H9 (cell line): ENCODE measurements around the gene TMEM123. TPM values are rescaled to one million over a fixed set of nuclear protein-coding genes. Genes with fewer than 3 reads are reported as not detected.

Source experiments
- DNase-seq: peaks from one replicate; pipeline ENCODE4 v3.0.0-alpha.2; 2017
- H2AFZ ChIP-seq: one replicate; pipeline ENCODE4 v1.6.1; 2013; ENCODE audit warnings: mild to moderate bottlenecking, low read length, control low read depth, moderate library complexity
- H2AK5ac ChIP-seq: 2 replicates; pipeline ENCODE4 v1.6.1; 2013; ENCODE audit warnings: low read length, control low read depth, mixed read lengths; ENCODE audit not compliant: insufficient read length
- H2BK120ac ChIP-seq: one replicate; pipeline ENCODE4 v1.6.1; 2013; ENCODE audit warnings: low read depth, mild to moderate bottlenecking, low read length, control low read depth, inconsistent platforms; ENCODE audit not compliant: poor library complexity, severe bottlenecking
- H2BK12ac ChIP-seq: 2 replicates; pipeline ENCODE4 v1.6.1; 2013; ENCODE audit warnings: low read length, control low read depth, mixed read lengths, low read depth; ENCODE audit not compliant: insufficient read length
- H2BK15ac ChIP-seq: 2 replicates; pipeline ENCODE4 v1.6.1; 2013; ENCODE audit warnings: low read depth, low read length, control low read depth
- H2BK20ac ChIP-seq: one replicate; pipeline ENCODE4 v1.6.1; 2013; ENCODE audit warnings: low read depth, mild to moderate bottlenecking, low read length, control low read depth, inconsistent platforms; ENCODE audit not compliant: poor library complexity, severe bottlenecking
- H2BK5ac ChIP-seq: 2 replicates; pipeline ENCODE4 v1.6.1; 2013; ENCODE audit warnings: low read length, control low read depth, mixed read lengths; ENCODE audit not compliant: insufficient read length
- H3K14ac ChIP-seq: 2 replicates; pipeline ENCODE4 v1.6.1; 2013; ENCODE audit warnings: low read length, control low read depth; ENCODE audit not compliant: insufficient read depth
- H3K18ac ChIP-seq: 2 replicates; pipeline ENCODE4 v1.6.1; 2013; ENCODE audit warnings: low read depth, mild to moderate bottlenecking, mixed read lengths, low read length, control low read depth; ENCODE audit not compliant: insufficient read length
- H3K23ac ChIP-seq: 2 replicates; pipeline ENCODE4 v1.6.1; 2013; ENCODE audit warnings: low read length, control low read depth, mixed read lengths, low read depth; ENCODE audit not compliant: insufficient read length
- H3K23me2 ChIP-seq: 2 replicates; pipeline ENCODE4 v1.6.1; 2013; ENCODE audit warnings: low read depth, mild to moderate bottlenecking, mixed read lengths, low read length, control low read depth; ENCODE audit not compliant: insufficient read length, poor library complexity, severe bottlenecking
- H3K27ac ChIP-seq: 2 replicates; pipeline ENCODE4 v1.5.1; 2013; ENCODE audit warnings: low read length, control low read depth, mixed read lengths, low read depth; ENCODE audit not compliant: insufficient read length
- H3K27me3 ChIP-seq: 2 replicates; pipeline ENCODE4 v1.6.1; 2013; ENCODE audit warnings: low read length, control low read depth, inconsistent platforms; ENCODE audit not compliant: insufficient read depth
- H3K4ac ChIP-seq: 2 replicates; pipeline ENCODE4 v1.6.1; 2013; ENCODE audit warnings: low read depth, mild to moderate bottlenecking, control low read depth, inconsistent platforms, low read length, moderate library complexity
- H3K4me1 ChIP-seq: 2 replicates; pipeline ENCODE4 v1.6.1; 2013; ENCODE audit warnings: low read length, control low read depth, inconsistent platforms; ENCODE audit not compliant: insufficient read depth
- H3K4me2 ChIP-seq: 2 replicates; pipeline ENCODE4 v1.6.1; 2013; ENCODE audit warnings: low read length, control low read depth, mixed read lengths; ENCODE audit not compliant: insufficient read length, insufficient read depth
- H3K56ac ChIP-seq: 2 replicates; pipeline ENCODE4 v1.6.1; 2013; ENCODE audit warnings: low read depth, mild to moderate bottlenecking, mixed read lengths, low read length, control low read depth; ENCODE audit not compliant: insufficient read length
- H3K79me1 ChIP-seq: 2 replicates; pipeline ENCODE4 v1.6.1; 2013; ENCODE audit warnings: low read depth, mild to moderate bottlenecking, moderate library complexity, low read length, control low read depth, inconsistent platforms; ENCODE audit not compliant: insufficient read depth, poor library complexity, severe bottlenecking
- H3K79me2 ChIP-seq: 2 replicates; pipeline ENCODE4 v1.6.1; 2013; ENCODE audit warnings: low read length, control low read depth, inconsistent platforms; ENCODE audit not compliant: insufficient read depth
- H3K9ac ChIP-seq: 2 replicates; pipeline ENCODE4 v1.6.1; 2013; ENCODE audit warnings: low read length, control low read depth, mixed read lengths; ENCODE audit not compliant: insufficient read length; ENCODE audit errors: extremely low read depth
- H3K9me3 ChIP-seq: one replicate; pipeline ENCODE4 v1.6.1; 2013; ENCODE audit warnings: low read depth, low read length, inconsistent platforms; ENCODE audit not compliant: control insufficient read depth
- H3T11ph ChIP-seq: one replicate; pipeline ENCODE4 v1.6.1; 2013; ENCODE audit warnings: mild to moderate bottlenecking, low read length, control low read depth, inconsistent platforms
- H4K20me1 ChIP-seq: one replicate; pipeline ENCODE4 v1.6.1; 2013; ENCODE audit not compliant: control insufficient read depth, insufficient read length, insufficient read depth
- H4K5ac ChIP-seq: 2 replicates; pipeline ENCODE4 v1.6.1; 2013; ENCODE audit warnings: low read depth, mild to moderate bottlenecking, mixed read lengths, low read length, control low read depth; ENCODE audit not compliant: insufficient read length
- H4K8ac ChIP-seq: replicated peaks from 2 replicates; pipeline ENCODE4 v1.6.1; 2013; ENCODE audit warnings: low read length, control low read depth, mixed read lengths, low read depth; ENCODE audit not compliant: insufficient read length
- H4K91ac ChIP-seq: 2 replicates; pipeline ENCODE4 v1.6.1; 2013; ENCODE audit warnings: low read depth, mild to moderate bottlenecking, moderate library complexity, mixed read lengths, low read length, control low read depth; ENCODE audit not compliant: insufficient read length
- H3K27ac Mint-ChIP-seq, 3 experiments: 2 replicates in 2 of 3; 3 replicates in 1 of 3; pipeline ENCODE4 v1.8.0; 2020 to 2021; ENCODE audit warnings: mixed read lengths in 3 of 3, mild to moderate bottlenecking in 1 of 3, moderate library complexity in 1 of 3
- H3K27me3 Mint-ChIP-seq: 2 replicates; pipeline ENCODE4 v1.8.0; 2021; ENCODE audit warnings: low read depth, mild to moderate bottlenecking, moderate library complexity, mixed read lengths
- H3K36me3 Mint-ChIP-seq, 3 experiments: 2 replicates in 2 of 3; 3 replicates in 1 of 3; pipeline ENCODE4 v1.8.0; 2020 to 2021; ENCODE audit warnings: low read depth in 3 of 3, mixed read lengths in 3 of 3; ENCODE audit not compliant: insufficient read depth in 1 of 3
- H3K4me1 Mint-ChIP-seq, 2 experiments: 2 replicates each; pipeline ENCODE4 v1.8.0; 2020; ENCODE audit warnings: mixed read lengths in 2 of 2
- H3K4me3 Mint-ChIP-seq, 2 experiments: 2 replicates in 1 of 2; 3 replicates in 1 of 2; pipeline ENCODE4 v1.8.0; 2020 to 2021; ENCODE audit warnings: mild to moderate bottlenecking in 2 of 2, mixed read lengths in 2 of 2, moderate library complexity in 1 of 2
- H3K9me3 Mint-ChIP-seq, 2 experiments: 2 replicates in 1 of 2; 3 replicates in 1 of 2; pipeline ENCODE4 v1.8.0; 2020; ENCODE audit warnings: mild to moderate bottlenecking in 2 of 2, mixed read lengths in 2 of 2, moderate library complexity in 1 of 2
- WGBS: extraction: QIAGEN DNeasy Blood & Tissue Kit; methylation state at CpG from one replicate; pipeline ENCODE4 v1.1.7; 2013; ENCODE audit warnings: missing lambda C conversion rate, low lambda C conversion rate, mixed read lengths; ENCODE audit not compliant: insufficient read length; ENCODE audit errors: extremely low coverage; 5-methylcytosine and 5-hydroxymethylcytosine counted together
- total RNA-seq: library from RNA; stranded (reverse); gene quantifications from 2 replicates; pipeline ENCODE4 v1.2.1, GENCODE V29; 2021
- TF ChIP-seq, protein P1 (sequence below): fragments of 200-600 bp; sonication (generic); conservative IDR thresholded peaks from 3 replicates; pipeline ENCODE4 v1.8.0; 2021; ENCODE audit warnings: antibody characterized with exemption, mild to moderate bottlenecking

The TMEM123 gene
- total RNA-seq, 1 experiment from 2014 or later: 76.7 TPM

DNA sequence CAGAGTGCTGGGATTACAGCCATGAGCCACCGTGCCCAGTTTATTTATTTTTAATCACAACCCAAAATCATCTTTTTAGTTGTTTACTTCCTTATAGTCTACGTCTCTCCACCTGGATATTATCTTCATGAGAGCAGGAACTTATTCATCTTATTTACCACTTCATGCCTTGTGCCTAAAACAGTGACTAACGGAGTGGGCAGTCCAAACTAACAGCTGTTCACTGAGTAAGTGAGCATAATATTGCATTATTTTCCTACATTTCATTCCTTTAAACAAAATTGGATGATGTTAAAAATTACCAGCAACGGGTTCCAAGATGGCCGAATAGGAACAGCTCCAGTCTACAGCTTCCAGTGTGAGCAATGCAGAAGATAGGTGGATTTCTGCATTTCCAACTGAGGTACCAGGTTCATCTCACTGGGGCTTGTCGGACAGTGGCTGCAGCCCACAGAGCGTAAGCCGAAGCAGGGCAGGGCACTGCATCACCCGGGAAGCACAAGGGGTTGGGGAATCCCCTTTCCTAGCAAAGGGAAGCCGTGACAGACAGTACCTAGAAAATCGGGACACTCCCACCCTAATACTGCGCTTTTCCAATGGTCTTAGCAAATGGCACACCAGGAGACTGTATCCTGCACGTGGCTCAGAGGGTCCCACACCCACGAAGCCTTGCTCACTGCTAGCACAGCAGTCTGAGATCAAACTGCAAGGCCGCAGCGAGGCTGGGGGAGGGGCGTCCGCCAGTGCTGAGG is 14.1 kb downstream of the TMEM123 start:
- Histone ChIP-seq H4K8ac (no peak overlapping the region), H3K23ac (no peak overlapping the region), H2BK20ac (no peak overlapping the region), H3K9me3 (no peaks in the 10 kb centered on the region), H4K91ac (no peak overlapping the region), H3T11ph (no peak overlapping the region), H3K4ac (no peak overlapping the region), H2AK5ac (no peak overlapping the region), H3K23me2 (no peaks in the 10 kb centered on the region), H3K27me3 (no peaks in the 10 kb centered on the region), H2BK15ac (no peak overlapping the region), H3K14ac (no peak overlapping the region), H2BK120ac (no peak overlapping the region), H3K4me2 (no peak overlapping the region), H3K4me1 (no peaks in the 10 kb centered on the region; the same call in 1 of the 2 replicates), H2BK12ac (no peak overlapping the region), H3K9ac (no peak overlapping the region), H4K20me1 (no peaks in the 10 kb centered on the region), H3K56ac (no peak overlapping the region), H3K79me2 (no peaks in the 10 kb centered on the region), H2BK5ac (no peak overlapping the region), H3K79me1 (no peaks in the 10 kb centered on the region), H4K5ac (no peak overlapping the region), H3K18ac (no peak overlapping the region), H2AFZ (no peak overlapping the region), H3K27ac (no peak overlapping the region)
- Mint-ChIP-seq H3K9me3 (peaks cover 22 to 29% of the 10 kb centered on the region in 2 experiments), H3K36me3 (peaks cover 23 to 60% (median 50%) of the 10 kb centered on the region in 3 experiments), H3K4me1 (peaks cover 19 to 39% of the 10 kb centered on the region in 2 experiments), H3K27ac (peak overlapping the region in 1 of 3 experiments; percentile 44; a peak in 1 of 7 replicates), H3K4me3 (no peak overlapping the region), H3K27me3 (no peaks in the 10 kb centered on the region)
- no CpG with 5 or more reads among the region's 18 CpGs for WGBS
- TF ChIP-seq, protein P1, sequence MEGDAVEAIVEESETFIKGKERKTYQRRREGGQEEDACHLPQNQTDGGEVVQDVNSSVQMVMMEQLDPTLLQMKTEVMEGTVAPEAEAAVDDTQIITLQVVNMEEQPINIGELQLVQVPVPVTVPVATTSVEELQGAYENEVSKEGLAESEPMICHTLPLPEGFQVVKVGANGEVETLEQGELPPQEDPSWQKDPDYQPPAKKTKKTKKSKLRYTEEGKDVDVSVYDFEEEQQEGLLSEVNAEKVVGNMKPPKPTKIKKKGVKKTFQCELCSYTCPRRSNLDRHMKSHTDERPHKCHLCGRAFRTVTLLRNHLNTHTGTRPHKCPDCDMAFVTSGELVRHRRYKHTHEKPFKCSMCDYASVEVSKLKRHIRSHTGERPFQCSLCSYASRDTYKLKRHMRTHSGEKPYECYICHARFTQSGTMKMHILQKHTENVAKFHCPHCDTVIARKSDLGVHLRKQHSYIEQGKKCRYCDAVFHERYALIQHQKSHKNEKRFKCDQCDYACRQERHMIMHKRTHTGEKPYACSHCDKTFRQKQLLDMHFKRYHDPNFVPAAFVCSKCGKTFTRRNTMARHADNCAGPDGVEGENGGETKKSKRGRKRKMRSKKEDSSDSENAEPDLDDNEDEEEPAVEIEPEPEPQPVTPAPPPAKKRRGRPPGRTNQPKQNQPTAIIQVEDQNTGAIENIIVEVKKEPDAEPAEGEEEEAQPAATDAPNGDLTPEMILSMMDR: no peak
- DNase-seq: no peak
